Fibroblast of pulmonary artery (primary cell): ENCODE data around the gene ABCC3.

Source experiments
- DNase-seq: peaks from one replicate; pipeline ENCODE4 v3.0.0-alpha.2; 2010; ENCODE audit warnings: low read depth
- H3K4me3 ChIP-seq: replicated peaks from 2 replicates; pipeline ENCODE4 v1.5.1; 2011; ENCODE audit warnings: low read depth, mild to moderate bottlenecking, control low read depth, low read length, moderate library complexity
- CTCF ChIP-seq: IDR thresholded peaks from 2 replicates; pipeline ENCODE4 v1.5.1; 2011; ENCODE audit warnings: mild to moderate bottlenecking, control low read depth, low read length, inconsistent platforms; ENCODE audit errors: missing control alignments

The ABCC3 gene

GRCh38 chr17:50710025-50710424 lies 75.3 kb downstream of the ABCC3 start:
- TF ChIP-seq CTCF: no peak
- DNase-seq: no peak
- no peak overlapping the region for H3K4me3 ChIP-seq

- DNase-seq: no peak
- no peak overlapping the region for H3K4me3 ChIP-seq
- no peak for TF ChIP-seq CTCF
Observed at GRCh38 chr17:50710650-50711049, 76.0 kb downstream of the ABCC3 start.

- no peak for TF ChIP-seq CTCF
Observed at GRCh38 chr17:50712641-50713040, 78.0 kb downstream of the ABCC3 start.

GRCh38 chr17:50715471-50715870 lies 80.8 kb downstream of the ABCC3 start:
- no peak overlapping the region for H3K4me3 ChIP-seq
- TF ChIP-seq CTCF: no peak
- DNase-seq: no peak

More at GRCh38 chr17:50712641-50713040, 78.0 kb downstream of the ABCC3 start:
- DNase-seq: no peak
- H3K4me3 ChIP-seq: no peak overlapping the region

- H3K4me3 ChIP-seq: peak within 1 kb of the TSS; percentile 71
- DNase-seq: peak; percentile 95
- TF ChIP-seq CTCF: no peak
Observed at GRCh38 chr17:50719144-50719923, 84.7 kb downstream of the ABCC3 start, which contains the start of gene LUC7L3. Gene LUC7L3, plus strand, starts transcription at chr17:50719603. Its CDS starts 130 bp downstream, at chr17:50719733.

GRCh38 chr17:50719924-50720794 lies 85.5 kb downstream of the ABCC3 start:
- no peak for DNase-seq
- H3K4me3 ChIP-seq: peak overlapping the region; percentile 71
- TF ChIP-seq CTCF: no peak
